Type B pancreatic cell (in vitro differentiated cells): Measurements from ENCODE around the gene SPATA16. TPM values are rescaled to one million over a fixed set of nuclear protein-coding genes. Genes with fewer than 3 reads are reported as not detected.
"Not testable (repeated sequence)": the region's sequence is repeated elsewhere in the genome, so short reads cannot be mapped to it uniquely, and the experiment has no call there.

Experiments used
- DNase-seq: peaks from one replicate; pipeline ENCODE4 v3.0.0; 2021; ENCODE audit warnings: mixed read lengths; ENCODE audit not compliant: unreplicated experiment; ENCODE audit errors: extremely low spot score
- H3K27ac Mint-ChIP-seq: 2 replicates; pipeline ENCODE4 v1.8.0; 2021; ENCODE audit warnings: mild to moderate bottlenecking, mixed read lengths
- H3K27me3 Mint-ChIP-seq: 2 replicates; pipeline ENCODE4 v1.8.0; 2021; ENCODE audit warnings: mixed read lengths
- H3K36me3 Mint-ChIP-seq: 2 replicates; pipeline ENCODE4 v1.8.0; 2021; ENCODE audit warnings: mixed read lengths
- H3K4me1 Mint-ChIP-seq: one replicate; pipeline ENCODE4 v1.8.0; 2021; ENCODE audit warnings: mixed read lengths; ENCODE audit not compliant: unreplicated experiment
- H3K4me3 Mint-ChIP-seq: 2 replicates; pipeline ENCODE4 v1.8.0; 2021; ENCODE audit warnings: mild to moderate bottlenecking, mixed read lengths
- H3K9me3 Mint-ChIP-seq: 2 replicates; pipeline ENCODE4 v1.8.0; 2021; ENCODE audit warnings: mixed read lengths
- CTCF ChIP-seq: fragments of 200-600 bp; sonication (generic); conservative IDR thresholded peaks from 2 replicates; pipeline ENCODE4 v1.5.0; 2021; ENCODE audit warnings: antibody characterized with exemption, mild to moderate bottlenecking
- long read RNA-seq: library from polyadenylated mRNA; unstranded; transcript quantifications from one replicate; pipeline ENCODE4 v2.0.0, GENCODE V29; 2020
- total RNA-seq: library from RNA; stranded (reverse); gene quantifications from 2 replicates; pipeline ENCODE4 v1.2.1, GENCODE V29; 2021; ENCODE audit warnings: low replicate concordance

Gene SPATA16
- not detected in 2 replicates for total RNA-seq
- long read RNA-seq: 0 reads

GRCh38 chr3:173140986-173141385, at the start of gene SPATA16:
SPATA16 (minus strand) TSS chr3:173141235; CDS start chr3:173117731, 23,504 bp downstream.
- DNase-seq: no peak
- Mint-ChIP-seq H3K9me3 (no peaks in the 10 kb centered on the region), H3K4me1 (no peaks in the 10 kb centered on the region), H3K4me3 (no peak within 1 kb of the TSS), H3K36me3 (no peaks in the 10 kb centered on the region), H3K27me3 (no peaks in the 10 kb centered on the region), H3K27ac (no peak within 1 kb of the TSS)
- no peak for TF ChIP-seq CTCF

GRCh38 chr3:173183022-173183421, 42.0 kb upstream of the SPATA16 start:
- H3K4me1 Mint-ChIP-seq, H3K36me3 Mint-ChIP-seq, H3K9me3 Mint-ChIP-seq, H3K27me3 Mint-ChIP-seq, DNase-seq, H3K27ac Mint-ChIP-seq, H3K4me3 Mint-ChIP-seq: not testable (repeated sequence)

DNA sequence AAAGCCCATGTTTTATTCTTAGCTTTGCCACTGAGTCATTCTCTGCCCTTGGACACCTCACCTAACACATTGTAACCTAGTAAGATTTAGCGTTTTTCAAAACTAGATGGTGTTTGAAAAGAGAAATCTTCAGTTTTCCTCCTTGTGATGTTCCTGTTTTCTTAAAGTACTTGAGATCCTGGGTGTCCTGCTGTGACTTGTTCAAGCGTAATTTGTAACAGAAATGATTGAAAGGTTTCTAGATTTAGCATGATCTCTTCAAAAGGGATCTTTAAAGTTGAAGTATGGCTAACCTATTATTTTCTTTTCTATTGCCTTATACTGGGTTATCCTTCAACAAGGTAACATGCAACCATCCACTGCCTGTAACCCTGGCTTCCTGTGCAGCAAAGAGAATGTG, 32.6 kb upstream of the SPATA16 start:
- H3K9me3 Mint-ChIP-seq: no peaks in the 10 kb centered on the region

GRCh38 chr3:173159139-173159538, 18.1 kb upstream of the SPATA16 start:
- DNase-seq, H3K27ac Mint-ChIP-seq, H3K4me1 Mint-ChIP-seq, H3K9me3 Mint-ChIP-seq, H3K27me3 Mint-ChIP-seq, H3K4me3 Mint-ChIP-seq, H3K36me3 Mint-ChIP-seq: not testable (repeated sequence)

More for the DNA sequence above, 32.6 kb upstream of the SPATA16 start:
- H3K27me3 Mint-ChIP-seq: no peaks in the 10 kb centered on the region
- DNase-seq: no peak
- H3K4me1 Mint-ChIP-seq: no peaks in the 10 kb centered on the region
- no peaks in the 10 kb centered on the region for H3K36me3 Mint-ChIP-seq
- H3K4me3 Mint-ChIP-seq: no peak overlapping the region
- no peak for TF ChIP-seq CTCF
- H3K27ac Mint-ChIP-seq: no peak overlapping the region

DNA sequence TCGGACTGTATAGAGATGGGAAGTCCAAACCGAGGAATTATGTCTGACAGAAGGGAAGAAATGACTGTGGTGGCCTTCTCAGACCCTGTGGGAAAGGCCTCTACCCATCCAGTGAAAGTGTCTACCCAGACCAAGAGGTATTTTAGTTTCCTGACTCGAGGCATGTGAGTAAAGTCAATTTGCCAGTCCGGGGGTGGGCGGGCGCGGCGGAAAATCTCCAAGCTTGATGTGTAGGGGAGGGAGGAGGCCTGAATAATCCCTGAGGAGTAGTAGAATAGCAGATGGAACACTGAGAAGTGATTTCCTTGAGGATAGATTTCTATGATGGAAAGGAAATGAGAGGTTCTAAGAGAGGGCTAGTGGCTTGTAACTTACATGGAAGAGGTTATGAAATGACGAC, 15.5 kb upstream of the SPATA16 start:
- not testable (repeated sequence) for H3K36me3 Mint-ChIP-seq, H3K4me3 Mint-ChIP-seq, H3K27ac Mint-ChIP-seq, DNase-seq, H3K4me1 Mint-ChIP-seq, H3K9me3 Mint-ChIP-seq, H3K27me3 Mint-ChIP-seq

DNA sequence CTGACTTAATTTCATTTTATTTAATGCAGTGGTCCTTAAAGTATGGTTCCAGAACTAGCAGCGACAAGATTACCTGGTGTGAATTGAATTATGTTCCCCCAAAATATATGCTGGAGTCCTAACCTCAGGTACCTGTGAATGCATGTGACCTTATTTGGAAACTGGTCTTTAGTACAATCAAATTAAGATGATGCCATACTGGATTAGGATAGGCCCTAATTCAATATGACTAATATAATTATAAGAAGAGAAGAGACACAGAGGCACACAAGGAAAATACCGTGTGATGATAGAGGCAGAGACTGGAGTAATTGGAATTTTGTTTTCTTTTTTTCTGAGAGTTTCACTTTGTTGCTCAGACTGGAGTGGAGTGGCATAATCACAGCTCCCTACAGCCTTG, 12.6 kb upstream of the SPATA16 start:
- H3K4me3 Mint-ChIP-seq: no peak overlapping the region
- no peaks in the 10 kb centered on the region for H3K4me1 Mint-ChIP-seq
- H3K27me3 Mint-ChIP-seq: no peaks in the 10 kb centered on the region
- no peak for TF ChIP-seq CTCF
- H3K36me3 Mint-ChIP-seq: no peaks in the 10 kb centered on the region
- DNase-seq: no peak
- H3K27ac Mint-ChIP-seq: no peak overlapping the region
- peaks cover 4% of the 10 kb centered on the region for H3K9me3 Mint-ChIP-seq

DNA sequence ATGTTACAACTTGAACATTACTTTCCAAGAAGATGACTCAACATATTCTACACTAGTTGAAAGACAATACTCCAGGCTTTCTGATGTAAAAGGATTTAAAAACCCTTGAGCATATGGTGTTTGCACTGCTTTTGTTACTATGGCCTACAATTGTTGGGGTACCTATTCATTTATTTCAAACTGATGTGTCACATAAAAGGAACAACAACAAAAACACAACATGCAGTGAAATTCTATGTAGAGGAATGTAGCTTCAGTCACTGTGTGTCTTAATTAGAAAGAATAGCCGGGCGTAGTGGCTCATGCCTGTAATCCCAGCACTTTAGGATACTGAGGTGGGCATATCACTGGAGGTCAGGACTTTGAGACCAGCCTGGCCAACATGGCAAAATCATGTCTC, 1.6 kb downstream of the SPATA16 start:
- H3K4me3 Mint-ChIP-seq: no peak overlapping the region
- DNase-seq: no peak
- H3K36me3 Mint-ChIP-seq: no peaks in the 10 kb centered on the region
- no peak overlapping the region for H3K27ac Mint-ChIP-seq
- no peak for TF ChIP-seq CTCF
- H3K27me3 Mint-ChIP-seq: no peaks in the 10 kb centered on the region
- no peaks in the 10 kb centered on the region for H3K9me3 Mint-ChIP-seq
- H3K4me1 Mint-ChIP-seq: no peaks in the 10 kb centered on the region
